Thyroid gland (tissue), 4 donors: ENCODE data around the gene HDAC9. TPM values are rescaled to one million over a fixed set of nuclear protein-coding genes. Genes with fewer than 3 reads are reported as not detected.

Experiments used
- DNase-seq, 2 donors: peaks; one replicate each; pipeline ENCODE4 v3.0.0-alpha.2; 2019
- H3K27ac ChIP-seq, 3 donors: fragments of 200-600 bp; sonication (generic); 1 replicate in 2 of 3; 2 replicates in 1 of 3; pipeline ENCODE4 v1.5.1; 2016 to 2019; ENCODE audit warnings: mild to moderate bottlenecking in 1 of 3, moderate library complexity in 1 of 3
- H3K27me3 ChIP-seq: fragments of 200-600 bp; sonication (generic); one replicate; pipeline ENCODE4 v1.5.1; 2019
- H3K36me3 ChIP-seq, 2 donors: fragments of 200-600 bp; sonication (generic); one replicate each; pipeline ENCODE4 v1.5.1; 2016 to 2019
- H3K4me1 ChIP-seq, 2 donors: fragments of 200-600 bp; sonication (generic); one replicate each; pipeline ENCODE4 v1.5.1; 2017 to 2019
- H3K4me3 ChIP-seq, 3 donors: fragments of 200-600 bp; sonication (generic); replicated peaks in 1 of 3; 1 replicate in 2 of 3; 2 replicates in 1 of 3; pipeline ENCODE4 v1.5.1; 2016; ENCODE audit warnings: mild to moderate bottlenecking in 1 of 3
- H3K9me3 ChIP-seq: fragments of 200-600 bp; sonication (generic); one replicate; pipeline ENCODE4 v1.5.1; 2017
- POLR2A ChIP-seq, 2 donors: fragments of 450-650 bp; IDR thresholded peaks; one replicate each; pipeline ENCODE4 v1.6.1; 2017; ENCODE audit warnings: antibody characterized with exemption in 2 of 2, mild to moderate bottlenecking in 2 of 2, moderate library complexity in 1 of 2
- WGBS, 2 donors: methylation state at CpG; one replicate each; pipeline ENCODE4 v1.1.5; 2017; 5-methylcytosine and 5-hydroxymethylcytosine counted together
- intact Hi-C: fragments of 100-400 bp; cut with DNase I; formaldehyde crosslinking; loops from one replicate; pipeline ENCODE4 v1.15.1; 2023
- total RNA-seq, 4 donors: library from RNA; depleted of rRNA; stranded (reverse); fragments of >200 nt; gene quantifications; one replicate each; pipeline ENCODE4 v1.2.3, GENCODE V29; 2016
- TF ChIP-seq, protein P1 (sequence below), 6 experiments: fragments of 200-600 bp in 3 of 6; fragments of 450-650 bp in 3 of 6; sonication (generic) in 3 of 6; IDR thresholded peaks; one replicate each; pipeline ENCODE4 v1.5.1; 2016 to 2019; ENCODE audit warnings: antibody characterized with exemption in 6 of 6, mild to moderate bottlenecking in 2 of 6, inconsistent platforms in 1 of 6, moderate library complexity in 1 of 6

The HDAC9 gene
- total RNA-seq, 4 donors from 2014 or later, result 5.4 to 28.2 (median 7.2) TPM

DNA sequence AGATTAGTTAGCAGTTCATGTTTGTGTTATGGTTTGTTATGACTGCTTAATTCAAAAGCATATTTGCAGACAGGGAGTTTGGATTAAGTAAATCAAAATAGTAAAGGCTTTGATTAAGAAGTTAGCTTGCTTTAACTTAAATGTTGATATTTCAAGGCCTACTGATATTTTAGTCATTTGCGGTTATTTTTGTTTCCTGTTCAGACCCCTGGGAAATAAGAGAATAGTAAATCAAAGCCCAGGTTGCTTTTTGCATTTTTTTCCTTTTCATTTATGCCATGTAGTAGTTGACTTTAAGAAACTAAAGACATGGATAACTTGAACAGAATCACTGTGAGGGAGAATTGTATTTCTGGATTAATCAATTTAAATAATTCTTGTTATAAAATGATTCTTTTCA, 77.3 kb downstream of the HDAC9 start:
- WGBS, 2 donors, result 87 to 93% methylated on average over 1 of the region's 1 CpG
- TF ChIP-seq, protein P1, sequence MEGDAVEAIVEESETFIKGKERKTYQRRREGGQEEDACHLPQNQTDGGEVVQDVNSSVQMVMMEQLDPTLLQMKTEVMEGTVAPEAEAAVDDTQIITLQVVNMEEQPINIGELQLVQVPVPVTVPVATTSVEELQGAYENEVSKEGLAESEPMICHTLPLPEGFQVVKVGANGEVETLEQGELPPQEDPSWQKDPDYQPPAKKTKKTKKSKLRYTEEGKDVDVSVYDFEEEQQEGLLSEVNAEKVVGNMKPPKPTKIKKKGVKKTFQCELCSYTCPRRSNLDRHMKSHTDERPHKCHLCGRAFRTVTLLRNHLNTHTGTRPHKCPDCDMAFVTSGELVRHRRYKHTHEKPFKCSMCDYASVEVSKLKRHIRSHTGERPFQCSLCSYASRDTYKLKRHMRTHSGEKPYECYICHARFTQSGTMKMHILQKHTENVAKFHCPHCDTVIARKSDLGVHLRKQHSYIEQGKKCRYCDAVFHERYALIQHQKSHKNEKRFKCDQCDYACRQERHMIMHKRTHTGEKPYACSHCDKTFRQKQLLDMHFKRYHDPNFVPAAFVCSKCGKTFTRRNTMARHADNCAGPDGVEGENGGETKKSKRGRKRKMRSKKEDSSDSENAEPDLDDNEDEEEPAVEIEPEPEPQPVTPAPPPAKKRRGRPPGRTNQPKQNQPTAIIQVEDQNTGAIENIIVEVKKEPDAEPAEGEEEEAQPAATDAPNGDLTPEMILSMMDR (IDR thresholded peaks at IDR 0.05), result no peak
- no peak for TF ChIP-seq POLR2A (IDR thresholded peaks at IDR 0.05)
- intact Hi-C loops, result loop anchor here (5.0 kb wide), 1 partner anchor 221 kb away; no protein-coding TSS in a partner anchor
- H3K4me1 ChIP-seq, result no peaks in the 10 kb centered on the region
- no peak overlapping the region for H3K4me3 ChIP-seq
- H3K9me3 ChIP-seq, result no peaks in the 10 kb centered on the region
- H3K27me3 ChIP-seq, result no peaks in the 10 kb centered on the region
- DNase-seq, result no peak
- H3K27ac ChIP-seq, result no peak overlapping the region
- H3K36me3 ChIP-seq, result no peaks in the 10 kb centered on the region

GRCh38 chr7:18573410-18574234, 78.1 kb downstream of the HDAC9 start:
- 92 to 93% methylated on average over 16 to 20 of the region's 20 CpGs for WGBS, 2 donors
- no peaks in the 10 kb centered on the region for H3K36me3 ChIP-seq
- H3K27me3 ChIP-seq, result no peaks in the 10 kb centered on the region
- intact Hi-C loops, result loop anchor here (5.0 kb wide), 1 partner anchor 221 kb away; no protein-coding TSS in a partner anchor
- DNase-seq, result no peak
- no peaks in the 10 kb centered on the region for H3K4me1 ChIP-seq
- no peaks in the 10 kb centered on the region for H3K9me3 ChIP-seq
- no peak overlapping the region for H3K27ac ChIP-seq
- H3K4me3 ChIP-seq, result no peak overlapping the region
- TF ChIP-seq, protein P1 (IDR thresholded peaks at IDR 0.05), result no peak
- TF ChIP-seq POLR2A (IDR thresholded peaks at IDR 0.05), result no peak

- no peak for TF ChIP-seq POLR2A (IDR thresholded peaks at IDR 0.05)
- TF ChIP-seq, protein P1 (IDR thresholded peaks at IDR 0.05), result no peak
- H3K27ac ChIP-seq, result no peak overlapping the region
- no peaks in the 10 kb centered on the region for H3K36me3 ChIP-seq
- WGBS, 2 donors, result 73 to 95% methylated on average over 2 to 7 of the region's 7 CpGs
- no peak overlapping the region for H3K4me3 ChIP-seq
- no peaks in the 10 kb centered on the region for H3K27me3 ChIP-seq
- H3K4me1 ChIP-seq, result no peaks in the 10 kb centered on the region
- no peak for DNase-seq
- intact Hi-C loops, result loop anchor here (5.0 kb wide), 1 partner anchor 222 kb away; no protein-coding TSS in a partner anchor
- no peaks in the 10 kb centered on the region for H3K9me3 ChIP-seq
Measured at GRCh38 chr7:18574235-18574540, 78.6 kb downstream of the HDAC9 start.

- no peak for DNase-seq
- H3K4me1 ChIP-seq, result no peaks in the 10 kb centered on the region
- no peaks in the 10 kb centered on the region for H3K27me3 ChIP-seq
- H3K9me3 ChIP-seq, result no peaks in the 10 kb centered on the region
- no peak for TF ChIP-seq POLR2A (IDR thresholded peaks at IDR 0.05)
- TF ChIP-seq, protein P1 (IDR thresholded peaks at IDR 0.05), result no peak
- intact Hi-C loops, result loop anchor here (5.0 kb wide), 1 partner anchor 222 kb away; no protein-coding TSS in a partner anchor
- H3K4me3 ChIP-seq, result no peak overlapping the region
- H3K27ac ChIP-seq, result no peak overlapping the region
- no peaks in the 10 kb centered on the region for H3K36me3 ChIP-seq
- WGBS, 2 donors, result 90 to 93% methylated on average over 10 to 14 of the region's 14 CpGs
Measured at GRCh38 chr7:18574676-18575075, 79.1 kb downstream of the HDAC9 start.
